OCI-LY3 (cell line): Measurements from ENCODE around the gene RHOA.

Experiments used
- H2AFZ ChIP-seq: fragments of 200-600, 300-600 bp; shearing (Covaris generic); 2 replicates; pipeline ENCODE4 v1.6.0; 2014; ENCODE audit warnings: antibody characterized with exemption, low read depth, low read length
- H3K27ac ChIP-seq: fragments of 200-600, 300-600 bp; sonication (generic); 2 replicates; pipeline ENCODE4 v1.5.1; 2014; ENCODE audit warnings: mild to moderate bottlenecking, low read length, moderate library complexity, mixed read lengths
- H3K27me3 ChIP-seq: fragments of 200-600, 300-600 bp; sonication (generic); 2 replicates; pipeline ENCODE4 v1.6.1; 2014; ENCODE audit warnings: low read depth, low read length, mixed read lengths
- H3K36me3 ChIP-seq: fragments of 200-600, 300-600 bp; sonication (generic); replicated peaks from 2 replicates; pipeline ENCODE3; 2014; ENCODE audit warnings: low read depth, low read length, mixed read lengths
- H3K4me1 ChIP-seq: fragments of 300-600, 200-600 bp; sonication (generic); 2 replicates; pipeline ENCODE4 v1.6.1; 2014; ENCODE audit warnings: low read length, mixed read lengths
- H3K4me2 ChIP-seq: fragments of 200-600, 300-600 bp; sonication (generic); 2 replicates; pipeline ENCODE4 v1.6.1; 2014; ENCODE audit warnings: low read length, mixed read lengths
- H3K4me3 ChIP-seq: fragments of 300-600, 200-600 bp; sonication (generic); 2 replicates; pipeline ENCODE4 v1.5.1; 2014; ENCODE audit warnings: antibody characterized with exemption, mild to moderate bottlenecking, low read length, moderate library complexity
- H3K79me2 ChIP-seq: fragments of 300-600, 200-600 bp; shearing (Covaris generic); 2 replicates; pipeline ENCODE4 v1.6.1; 2014; ENCODE audit warnings: mild to moderate bottlenecking, low read length, mixed read lengths
- H3K9ac ChIP-seq: fragments of 300-600, 200-600 bp; shearing (Covaris generic); 2 replicates; pipeline ENCODE4 v1.6.0; 2014; ENCODE audit warnings: mild to moderate bottlenecking, low read length, moderate library complexity
- H3K9me3 ChIP-seq: fragments of 200-600, 300-600 bp; shearing (Covaris generic); 2 replicates; pipeline ENCODE4 v1.6.1; 2014; ENCODE audit warnings: low read length, mixed read lengths; ENCODE audit not compliant: insufficient read depth
- H4K20me1 ChIP-seq: fragments of 200-600, 300-600 bp; sonication (generic); 2 replicates; pipeline ENCODE4 v1.6.1; 2016; ENCODE audit warnings: low read length, mixed read lengths; ENCODE audit not compliant: insufficient read depth
- CTCF ChIP-seq: fragments of 200-600, 300-600 bp; sonication (generic); IDR thresholded peaks from 2 replicates; pipeline ENCODE4 v1.5.1; 2014; ENCODE audit warnings: antibody characterized with exemption, low read length, low read depth
- EZH2phosphoT487 ChIP-seq: fragments of 200-600 bp; shearing (Covaris generic); IDR thresholded peaks from 2 replicates; pipeline ENCODE4 v1.6.1; 2018; ENCODE audit warnings: antibody characterized with exemption, mixed run types, low read depth

Gene RHOA

GRCh38 chr3:49454898-49455681 is 43.3 kb upstream of the RHOA start:
- H3K4me3 ChIP-seq = no peak overlapping the region
- H3K27ac ChIP-seq = no peak overlapping the region
- H3K27me3 ChIP-seq = no peaks in the 10 kb centered on the region
- no peaks in the 10 kb centered on the region for H3K4me1 ChIP-seq
- TF ChIP-seq EZH2phosphoT487 (no peak), CTCF (no peak)
- H3K4me2 ChIP-seq = no peak overlapping the region
- H3K9ac ChIP-seq = no peak overlapping the region
- H3K9me3 ChIP-seq = no peaks in the 10 kb centered on the region
- H3K36me3 ChIP-seq = no peaks in the 10 kb centered on the region
- H4K20me1 ChIP-seq = no peaks in the 10 kb centered on the region
- no peaks in the 10 kb centered on the region for H3K79me2 ChIP-seq
- H2AFZ ChIP-seq = no peak overlapping the region

- Histone ChIP-seq H3K4me1 (no peaks in the 10 kb centered on the region), H3K27ac (no peak overlapping the region), H3K36me3 (no peaks in the 10 kb centered on the region), H3K4me3 (no peak overlapping the region), H3K9ac (no peak overlapping the region), H2AFZ (no peak overlapping the region), H3K4me2 (no peak overlapping the region), H3K27me3 (no peaks in the 10 kb centered on the region), H3K9me3 (no peaks in the 10 kb centered on the region), H3K79me2 (no peaks in the 10 kb centered on the region), H4K20me1 (no peaks in the 10 kb centered on the region)
- TF ChIP-seq EZH2phosphoT487 (no peak), CTCF (peak; percentile 45)
Observed at GRCh38 chr3:49454458-49454857, 42.7 kb upstream of the RHOA start.

- Histone ChIP-seq H3K36me3 (no peaks in the 10 kb centered on the region), H3K4me1 (peaks cover 3% of the 10 kb centered on the region; the same call in 1 of the 2 replicates), H3K27me3 (no peaks in the 10 kb centered on the region), H3K4me3 (no peak overlapping the region), H3K27ac (no peak overlapping the region), H4K20me1 (no peaks in the 10 kb centered on the region), H3K9me3 (no peaks in the 10 kb centered on the region), H3K9ac (no peak overlapping the region), H3K79me2 (no peaks in the 10 kb centered on the region), H3K4me2 (no peak overlapping the region), H2AFZ (no peak overlapping the region)
- no peak for TF ChIP-seq CTCF
- no peak for TF ChIP-seq EZH2phosphoT487
Observed at GRCh38 chr3:49453621-49454020, 41.8 kb upstream of the RHOA start.

GRCh38 chr3:49445391-49445790 is 33.6 kb upstream of the RHOA start:
- no peak overlapping the region for H3K4me2 ChIP-seq
- TF ChIP-seq EZH2phosphoT487 = no peak
- TF ChIP-seq CTCF = no peak
- H3K27me3 ChIP-seq = no peaks in the 10 kb centered on the region
- H3K9ac ChIP-seq = no peak overlapping the region
- H3K4me1 ChIP-seq = peaks cover 16% of the 10 kb centered on the region
- H4K20me1 ChIP-seq = no peaks in the 10 kb centered on the region
- H3K36me3 ChIP-seq = no peaks in the 10 kb centered on the region
- H2AFZ ChIP-seq = no peak overlapping the region
- H3K27ac ChIP-seq = no peak overlapping the region
- no peak overlapping the region for H3K4me3 ChIP-seq
- H3K79me2 ChIP-seq = no peaks in the 10 kb centered on the region
- H3K9me3 ChIP-seq = no peaks in the 10 kb centered on the region
